ENCODE measurements around the gene NSFL1C.
A peak's percentile ranks its signal among the peaks of the same experiment; 100 is the strongest.

The NSFL1C gene

GRCh38 chr20:1456300-1456699 is 10.3 kb downstream of the NSFL1C start:
- no peak for DNase-seq

GRCh38 chr20:1450926-1451491 is 15.6 kb downstream of the NSFL1C start:
- no peak for DNase-seq

GRCh38 chr20:1449370-1449769 is 17.3 kb downstream of the NSFL1C start:
- DNase-seq, result no peak

GRCh38 chr20:1448081-1448620 is 18.5 kb downstream of the NSFL1C start:
- DNase-seq, result no peak

- DNase-seq, result no peak
Observed at GRCh38 chr20:1446536-1446935, 20.1 kb downstream of the NSFL1C start.

GRCh38 chr20:1443085-1443484 is 23.6 kb downstream of the NSFL1C start:
- no peak for DNase-seq

GRCh38 chr20:1442304-1442703 is 24.3 kb downstream of the NSFL1C start:
- DNase-seq, result no peak

- DNase-seq, result no peak
Observed at GRCh38 chr20:1441133-1441532, 25.5 kb downstream of the NSFL1C start.

GRCh38 chr20:1440024-1440423 is 26.6 kb downstream of the NSFL1C start:
- DNase-seq, result peak; percentile 18

GRCh38 chr20:1438361-1438760 is 28.3 kb downstream of the NSFL1C start:
- DNase-seq, result no peak

GRCh38 chr20:1437235-1437904 is 29.3 kb downstream of the NSFL1C start:
- peak; percentile 86 for DNase-seq

GRCh38 chr20:1436263-1436662 is 30.4 kb downstream of the NSFL1C start:
- DNase-seq, result no peak

- no peak for DNase-seq
Observed at GRCh38 chr20:1435337-1435699, 31.3 kb downstream of the NSFL1C start.

- DNase-seq, result peak; percentile 69
Observed at GRCh38 chr20:1434571-1435336, 31.9 kb downstream of the NSFL1C start.

GRCh38 chr20:1431158-1431557 is 35.5 kb downstream of the NSFL1C start:
- no peak for DNase-seq

GRCh38 chr20:1430004-1430451 is 36.6 kb downstream of the NSFL1C start:
- no peak for DNase-seq

- no peak for DNase-seq
Observed at GRCh38 chr20:1429143-1429728, 37.4 kb downstream of the NSFL1C start.

GRCh38 chr20:1427457-1428054 is 39.1 kb downstream of the NSFL1C start:
- no peak for DNase-seq

- DNase-seq, result no peak
Observed at GRCh38 chr20:1426231-1426849, 40.3 kb downstream of the NSFL1C start.

GRCh38 chr20:1424336-1424735 is 42.3 kb downstream of the NSFL1C start:
- DNase-seq, result no peak

- DNase-seq, result peak; percentile 27
Observed at GRCh38 chr20:1423625-1424106, 43.0 kb downstream of the NSFL1C start.

GRCh38 chr20:1423206-1423605 is 43.4 kb downstream of the NSFL1C start:
- no peak for DNase-seq
